ENCODE measurements around the gene SEL1L3.

GRCh38 chr4:25815586-25815985, 47.2 kb downstream of the SEL1L3 start:
- TF ChIP-seq CTCF (IDR thresholded peaks at IDR 0.05) (no peak), POLR2A (IDR thresholded peaks at IDR 0.05) (no peak), POLR2AphosphoS5 (IDR thresholded peaks at IDR 0.05; ENCODE audit: insufficient read depth in 1 of 2, low read depth in 1 of 2) (no peak)
